H1 (cell line): ENCODE data around the gene PIK3R5. TPM values are rescaled to one million over a fixed set of nuclear protein-coding genes. Genes with fewer than 3 reads are reported as not detected.

Experiments
- CTCF ChIA-PET: fragments of 300-600 bp; sonication (Branson Sonifier 250); formaldehyde crosslinking; loops from one replicate; lab custom pipeline; 2021; ENCODE audit not compliant: partially characterized antibody; lab: Charles Lee
- POLR2A ChIA-PET: fragments of 300-600 bp; sonication (Branson Sonifier 250); formaldehyde crosslinking; loops from one replicate; lab custom pipeline; 2021; ENCODE audit warnings: inconsistent platforms; ENCODE audit not compliant: partially characterized antibody; lab: Charles Lee
- DNase-seq, 2 experiments: peaks; one replicate each; pipeline versions ENCODE4 v3.0.0 to v3.0.0-alpha.2; 2010 to 2022; ENCODE audit warnings: low spot score in 2 of 2, low read depth in 1 of 2, mixed read lengths in 1 of 2
- FAIRE-seq: peaks from 2 replicates; lab custom pipeline; 2011; peaks lifted over from hg19 to GRCh38; lab: Jason Lieb, UNC
- H2AFZ ChIP-seq: 2 replicates; pipeline ENCODE4 v1.8.1; 2012; ENCODE audit warnings: low read length, inconsistent platforms
- H2AK5ac ChIP-seq: 2 replicates; pipeline ENCODE4 v1.6.1; 2013; ENCODE audit warnings: low read depth, low read length
- H2BK120ac ChIP-seq: replicated peaks from 2 replicates; pipeline ENCODE3; 2013; ENCODE audit warnings: low read depth, low read length, inconsistent platforms
- H2BK12ac ChIP-seq: 2 replicates; pipeline ENCODE4 v1.6.1; 2013; ENCODE audit warnings: low read depth, low read length
- H2BK15ac ChIP-seq: 2 replicates; pipeline ENCODE4 v1.6.1; 2013; ENCODE audit warnings: low read length
- H2BK20ac ChIP-seq: 2 replicates; pipeline ENCODE4 v1.6.1; 2013; ENCODE audit warnings: low read length
- H2BK5ac ChIP-seq: 2 replicates; pipeline ENCODE4 v1.6.1; 2013; ENCODE audit warnings: low read depth, low read length
- H3K14ac ChIP-seq: 2 replicates; pipeline ENCODE4 v1.6.1; 2013; ENCODE audit warnings: inconsistent platforms; ENCODE audit not compliant: insufficient read length
- H3K18ac ChIP-seq: 2 replicates; pipeline ENCODE4 v1.6.1; 2013; ENCODE audit warnings: low read length; ENCODE audit errors: extremely low read depth
- H3K23ac ChIP-seq: 2 replicates; pipeline ENCODE4 v1.6.1; 2013; ENCODE audit warnings: inconsistent platforms; ENCODE audit not compliant: insufficient read length
- H3K23me2 ChIP-seq: 2 replicates; pipeline ENCODE4 v1.6.1; 2013; ENCODE audit warnings: low read depth, low read length
- H3K27ac ChIP-seq: 2 replicates; pipeline ENCODE4 v1.6.1; 2011; ENCODE audit warnings: low read depth, low read length, inconsistent platforms
- H3K27me3 ChIP-seq, 4 experiments: replicated peaks in 1 of 4; 1 replicate in 1 of 4; 2 replicates in 3 of 4; pipeline versions ENCODE4 v1.6.1 to v1.8.1; 2011 to 2013; ENCODE audit warnings: low read length in 3 of 4, mild to moderate bottlenecking in 3 of 4, inconsistent platforms in 2 of 4, mixed read lengths in 2 of 4, moderate library complexity in 1 of 4; ENCODE audit not compliant: control insufficient read depth in 3 of 4, insufficient read depth in 3 of 4; ENCODE audit errors: extremely low read depth in 1 of 4
- H3K36me3 ChIP-seq, 4 experiments: 2 replicates each; pipeline versions ENCODE4 v1.6.1 to v1.8.1; 2011 to 2013; ENCODE audit warnings: mild to moderate bottlenecking in 4 of 4, low read length in 3 of 4, moderate library complexity in 2 of 4, control low read depth in 1 of 4, inconsistent platforms in 1 of 4; ENCODE audit not compliant: insufficient read depth in 4 of 4, control insufficient read depth in 2 of 4
- H3K4ac ChIP-seq: replicated peaks from 2 replicates; pipeline ENCODE3; 2013; ENCODE audit warnings: low read length, low read depth, mixed read lengths, inconsistent platforms; ENCODE audit not compliant: insufficient read length
- H3K4me1 ChIP-seq, 4 experiments: replicated peaks in 1 of 4; 1 replicate in 1 of 4; 2 replicates in 3 of 4; pipeline versions ENCODE4 v1.6.1 to v1.8.1; 2011 to 2013; ENCODE audit warnings: low read length in 3 of 4, inconsistent platforms in 2 of 4, mixed read lengths in 1 of 4; ENCODE audit not compliant: insufficient read depth in 4 of 4, control insufficient read depth in 3 of 4
- H3K4me2 ChIP-seq, 2 experiments: 2 replicates each; pipeline versions ENCODE4 v1.6.1 to v1.8.1; 2011 to 2013; ENCODE audit warnings: low read depth in 2 of 2, low read length in 2 of 2, control low read depth in 1 of 2, inconsistent platforms in 1 of 2, mild to moderate bottlenecking in 1 of 2; ENCODE audit not compliant: insufficient read depth in 1 of 2
- H3K4me3 ChIP-seq, 4 experiments: fragments of 200-600, 300-600 bp in 1 of 4; sonication (generic), shearing (Covaris generic), sonication (Bioruptor Twin) in 1 of 4; 2 replicates each; pipeline versions ENCODE4 v1.5.1 to v1.8.1; 2011 to 2016; ENCODE audit warnings: low read length in 4 of 4, low read depth in 3 of 4, control low read depth in 2 of 4, inconsistent platforms in 2 of 4, mild to moderate bottlenecking in 2 of 4, mixed read lengths in 1 of 4, moderate library complexity in 1 of 4; ENCODE audit not compliant: insufficient read depth in 2 of 4; ENCODE audit errors: extremely low read depth in 1 of 4
- H3K56ac ChIP-seq: replicated peaks from 2 replicates; pipeline ENCODE3; 2013; ENCODE audit warnings: low read depth, mild to moderate bottlenecking, mixed read lengths, low read length, inconsistent platforms; ENCODE audit not compliant: insufficient read length
- H3K79me1 ChIP-seq: 2 replicates; pipeline ENCODE4 v1.6.1; 2013; ENCODE audit warnings: low read depth, low read length, control low read depth
- H3K79me2 ChIP-seq, 2 experiments: 2 replicates each; pipeline versions ENCODE4 v1.6.1 to v1.8.1; 2012 to 2013; ENCODE audit warnings: low read length in 2 of 2, mild to moderate bottlenecking in 2 of 2, inconsistent platforms in 1 of 2; ENCODE audit not compliant: insufficient read depth in 2 of 2, control insufficient read depth in 1 of 2
- H3K9ac ChIP-seq, 4 experiments: replicated peaks in 1 of 4; 1 replicate in 1 of 4; 2 replicates in 3 of 4; pipeline versions ENCODE4 v1.6.1 to v1.8.1; 2011 to 2013; ENCODE audit warnings: low read depth in 3 of 4, low read length in 3 of 4, control low read depth in 2 of 4, mild to moderate bottlenecking in 2 of 4, moderate library complexity in 2 of 4, inconsistent platforms in 1 of 4; ENCODE audit errors: extremely low read depth in 1 of 4
- H3K9me3 ChIP-seq, 2 experiments: 2 replicates each; pipeline versions ENCODE4 v1.6.1 to v1.8.1; 2012 to 2013; ENCODE audit warnings: mild to moderate bottlenecking in 2 of 2, moderate library complexity in 2 of 2, control low read depth in 1 of 2, inconsistent platforms in 1 of 2, low read depth in 1 of 2, low read length in 1 of 2, mixed read lengths in 1 of 2; ENCODE audit not compliant: insufficient read depth in 2 of 2
- H4K20me1 ChIP-seq, 2 experiments: replicated peaks in 1 of 2; 2 replicates each; pipeline versions ENCODE3 to v1.8.1; 2011 to 2013; ENCODE audit warnings: inconsistent platforms in 2 of 2, low read length in 2 of 2, mild to moderate bottlenecking in 1 of 2; ENCODE audit not compliant: insufficient read depth in 2 of 2, control insufficient read depth in 1 of 2
- H4K5ac ChIP-seq: 2 replicates; pipeline ENCODE4 v1.6.1; 2013; ENCODE audit warnings: low read length, low read depth, mixed read lengths, inconsistent platforms; ENCODE audit not compliant: insufficient read length
- H4K8ac ChIP-seq: 2 replicates; pipeline ENCODE4 v1.8.0; 2013; ENCODE audit warnings: mild to moderate bottlenecking, moderate library complexity, low read length, inconsistent platforms; ENCODE audit not compliant: insufficient read depth; ENCODE audit errors: extremely low read depth
- H4K91ac ChIP-seq: replicated peaks from 2 replicates; pipeline ENCODE3; 2013; ENCODE audit warnings: low read length, mixed read lengths, inconsistent platforms; ENCODE audit not compliant: insufficient read length
- ASH2L ChIP-seq: fragments of 200-600, 300-600 bp; sonication (generic); IDR thresholded peaks from one replicate; pipeline ENCODE4 v1.7.1; 2017; ENCODE audit warnings: low read length
- CBX8 ChIP-seq: fragments of 300-800, 300-1000 bp; sonication (generic); IDR thresholded peaks from 2 replicates; pipeline ENCODE4 v1.7.1; 2016; ENCODE audit warnings: low read depth, low read length, borderline replicate concordance
- JUN ChIP-seq: IDR thresholded peaks from 2 replicates; pipeline ENCODE4 v1.6.1; 2011; ENCODE audit warnings: low read depth, mild to moderate bottlenecking, improper control_type of control experiment, low read length
- JUND ChIP-seq: IDR thresholded peaks from 2 replicates; pipeline ENCODE4 v1.6.1; 2011; ENCODE audit warnings: mild to moderate bottlenecking, improper control_type of control experiment, low read length
- NRF1 ChIP-seq: IDR thresholded peaks from 2 replicates; pipeline ENCODE4 v1.6.1; 2011; ENCODE audit warnings: mild to moderate bottlenecking, low read depth, low read length, improper control_type of control experiment
- RBBP5 ChIP-seq: IDR thresholded peaks from 2 replicates; pipeline ENCODE4 v1.7.1; 2012; ENCODE audit warnings: low read depth, mild to moderate bottlenecking, inconsistent platforms, low read length, moderate library complexity, borderline replicate concordance
- RFX5 ChIP-seq: IDR thresholded peaks from 2 replicates; pipeline ENCODE4 v1.6.1; 2011; ENCODE audit warnings: low read depth, low read length, improper control_type of control experiment, borderline replicate concordance
- RNF2 ChIP-seq: fragments of 200-900, 300-1000 bp; sonication (generic); IDR thresholded peaks from 2 replicates; pipeline ENCODE4 v1.7.1; 2016; ENCODE audit warnings: borderline replicate concordance, low read depth, mild to moderate bottlenecking, antibody characterized with exemption, low read length; ENCODE audit not compliant: poor library complexity, severe bottlenecking; ENCODE audit errors: missing control alignments
- SIN3A ChIP-seq, 2 experiments: IDR thresholded peaks in 1 of 2; conservative IDR thresholded peaks in 1 of 2; 2 replicates each; pipeline ENCODE4 v1.6.1; 2011 to 2012; ENCODE audit warnings: low read length in 2 of 2, improper control_type of control experiment in 1 of 2, low read depth in 1 of 2, mild to moderate bottlenecking in 1 of 2
- SIRT6 ChIP-seq: IDR thresholded peaks from one replicate; pipeline ENCODE4 v1.7.1; 2012; ENCODE audit warnings: low read length, inconsistent platforms
- SIX5 ChIP-seq: IDR thresholded peaks from 2 replicates; pipeline ENCODE4 v1.6.1; 2011; ENCODE audit warnings: mild to moderate bottlenecking, low read depth, low read length
- TAF7 ChIP-seq: optimal IDR thresholded peaks from 2 replicates; pipeline ENCODE3; 2011; ENCODE audit warnings: low read depth, mild to moderate bottlenecking, inconsistent platforms, low read length, moderate library complexity, borderline replicate concordance
- WGBS, 2 experiments: shearing (Covaris generic) in 1 of 2; methylation state at CpG; one replicate each; pipeline versions ENCODE4 v1.1.6 to v1.1.7; 2013 to 2015; ENCODE audit warnings: low lambda C conversion rate in 2 of 2, mixed read lengths in 2 of 2, inconsistent platforms in 1 of 2, low coverage in 1 of 2, missing lambda C conversion rate in 1 of 2; ENCODE audit not compliant: insufficient replicate concordance in 2 of 2, insufficient coverage in 1 of 2, insufficient read length in 1 of 2; ENCODE audit errors: extremely low coverage in 1 of 2, missing lambda C conversion rate in 1 of 2; 5-methylcytosine and 5-hydroxymethylcytosine counted together
- polyA plus RNA-seq, 7 experiments: library from polyadenylated mRNA; depleted of rRNA in 3 of 7; stranded (reverse) in 5 of 7; unstranded in 2 of 7; fragments of >200 nt in 5 of 7; fragments of 200-250 nt in 2 of 7; gene quantifications; 1 replicate in 5 of 7; 2 replicates in 1 of 7; 4 replicates in 1 of 7; pipeline versions ENCODE4 v1.2.1 to v1.2.3, GENCODE V29; 2011 to 2013; ENCODE audit warnings: missing spikeins in 2 of 7, mixed read lengths in 2 of 7
- total RNA-seq: library from RNA; stranded (reverse); fragmentation: NEBNext Ultra II Directional; extraction: Animal tissue kit (Norgen Biotek cat#: 25700); gene quantifications from 2 replicates; pipeline ENCODE4 v1.2.1, GENCODE V29; 2021
- TF ChIP-seq, protein P1 (sequence below): IDR thresholded peaks from 2 replicates; pipeline ENCODE4 v1.6.1; 2011; ENCODE audit warnings: low read depth, mild to moderate bottlenecking, low read length; ENCODE audit not compliant: insufficient read depth

The PIK3R5 gene
- total and polyA plus RNA-seq, 2 of the 8 experiments (the other 6 are each of a cell fraction or from before 2014, with no cell fraction given), result 2.7 to 4.3 TPM

DNA sequence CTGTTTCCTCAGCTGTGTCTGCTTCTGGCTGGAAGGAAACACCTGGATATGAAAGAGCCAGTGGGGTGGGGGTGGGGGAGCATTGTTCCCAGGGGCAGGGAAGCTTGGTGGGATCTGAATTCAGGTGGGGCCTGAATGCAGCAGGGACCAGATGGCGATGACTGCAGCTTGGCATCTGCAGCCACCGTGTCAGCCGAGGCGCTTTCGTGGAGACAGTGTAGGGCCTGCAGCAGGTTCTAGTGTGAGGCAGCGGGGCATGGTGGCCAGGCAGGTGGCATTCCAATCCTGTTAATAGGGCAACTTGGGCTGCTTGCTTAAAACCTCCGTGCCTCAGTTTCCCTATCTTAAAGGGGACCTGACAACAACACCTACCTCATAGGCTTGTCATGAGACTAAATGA, 99.7 kb downstream of the PIK3R5 start:
- no peak overlapping the region for H3K27ac ChIP-seq
- H3K36me3 ChIP-seq, result no peaks in the 10 kb centered on the region
- H2AFZ ChIP-seq, result no peak overlapping the region
- no peak overlapping the region for H2BK15ac ChIP-seq
- H4K91ac ChIP-seq, result no peak overlapping the region
- no peak overlapping the region for H3K4me2 ChIP-seq
- no peaks in the 10 kb centered on the region for H3K79me1 ChIP-seq
- CTCF ChIA-PET, result interaction anchor here (0.6 to 2.2 kb wide), 4 partner anchors 8 to 73 kb away, joined by 3 to 7 read pairs (median 4); no protein-coding TSS in a partner anchor
- no peak overlapping the region for H3K4ac ChIP-seq
- H2BK12ac ChIP-seq, result no peak overlapping the region
- 84% methylated on average over 7 of the region's 7 CpGs; no CpG with 5 or more reads in 1 of the 2 experiments for WGBS, 2 experiments
- POLR2A ChIA-PET, result no interaction called here
- H3K4me1 ChIP-seq, result no peaks in the 10 kb centered on the region; a peak in 1 of 7 replicates
- H3K9me3 ChIP-seq, result no peaks in the 10 kb centered on the region
- no peaks in the 10 kb centered on the region for H4K20me1 ChIP-seq
- no peak overlapping the region for H3K9ac ChIP-seq
- no peak overlapping the region for H3K4me3 ChIP-seq
- FAIRE-seq (no peak), DNase-seq (no peak)
- no peak overlapping the region for H2BK120ac ChIP-seq
- H3K23ac ChIP-seq, result no peak overlapping the region
- no peak overlapping the region for H2AK5ac ChIP-seq
- no peak overlapping the region for H2BK5ac ChIP-seq
- no peaks in the 10 kb centered on the region for H3K23me2 ChIP-seq
- no peak overlapping the region for H4K8ac ChIP-seq
- H3K79me2 ChIP-seq, result no peaks in the 10 kb centered on the region
- no peak overlapping the region for H4K5ac ChIP-seq
- H3K18ac ChIP-seq, result no peak overlapping the region
- no peak overlapping the region for H2BK20ac ChIP-seq
- H3K27me3 ChIP-seq, result peaks cover 0 to 2% (median 0%) of the 10 kb centered on the region in 4 experiments; a peak in 2 of 7 replicates
- no peak overlapping the region for H3K14ac ChIP-seq
- H3K56ac ChIP-seq, result no peak overlapping the region
- no peak for TF ChIP-seq RNF2
- TF ChIP-seq, protein P1, sequence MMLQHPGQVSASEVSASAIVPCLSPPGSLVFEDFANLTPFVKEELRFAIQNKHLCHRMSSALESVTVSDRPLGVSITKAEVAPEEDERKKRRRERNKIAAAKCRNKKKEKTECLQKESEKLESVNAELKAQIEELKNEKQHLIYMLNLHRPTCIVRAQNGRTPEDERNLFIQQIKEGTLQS, result no peak
- TF ChIP-seq JUN, result no peak
- no peak for TF ChIP-seq NRF1
- TF ChIP-seq TAF7, result no peak
- TF ChIP-seq SIX5, result no peak
- no peak for TF ChIP-seq SIN3A (conservative IDR thresholded peaks at IDR 0.05 in 1 of 2, IDR thresholded peaks at IDR 0.05 in 1 of 2; ENCODE audit: low read depth in 1 of 2, low read length in 2 of 2)
- TF ChIP-seq ASH2L, result no peak
- TF ChIP-seq RFX5, result no peak
- TF ChIP-seq SIRT6, result no peak
- no peak for TF ChIP-seq JUND
- TF ChIP-seq CBX8, result no peak
- no peak for TF ChIP-seq RBBP5
